AG20443 (cell line): Measurements from ENCODE around the gene TINAGL1.

ENCODE experiments used
- DNase-seq: peaks from one replicate; pipeline ENCODE4 v3.0.0; 2012; ENCODE audit warnings: low spot score, mixed read lengths

The TINAGL1 gene, protein sequence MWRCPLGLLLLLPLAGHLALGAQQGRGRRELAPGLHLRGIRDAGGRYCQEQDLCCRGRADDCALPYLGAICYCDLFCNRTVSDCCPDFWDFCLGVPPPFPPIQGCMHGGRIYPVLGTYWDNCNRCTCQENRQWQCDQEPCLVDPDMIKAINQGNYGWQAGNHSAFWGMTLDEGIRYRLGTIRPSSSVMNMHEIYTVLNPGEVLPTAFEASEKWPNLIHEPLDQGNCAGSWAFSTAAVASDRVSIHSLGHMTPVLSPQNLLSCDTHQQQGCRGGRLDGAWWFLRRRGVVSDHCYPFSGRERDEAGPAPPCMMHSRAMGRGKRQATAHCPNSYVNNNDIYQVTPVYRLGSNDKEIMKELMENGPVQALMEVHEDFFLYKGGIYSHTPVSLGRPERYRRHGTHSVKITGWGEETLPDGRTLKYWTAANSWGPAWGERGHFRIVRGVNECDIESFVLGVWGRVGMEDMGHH

GRCh38 chr1:31576201-31576669 is at the start of gene TINAGL1:
Gene TINAGL1, plus strand, starts transcription at chr1:31576515. Its CDS starts 634 bp downstream, at chr1:31577149.
- peak; percentile 18 for DNase-seq

- DNase-seq = no peak
Measured at GRCh38 chr1:31529999-31530684, 46.2 kb upstream of the TINAGL1 start.

- peak; percentile 43 for DNase-seq
Measured at GRCh38 chr1:31531177-31531999, 44.9 kb upstream of the TINAGL1 start.

- DNase-seq = no peak
Measured at GRCh38 chr1:31532173-31532572, 44.1 kb upstream of the TINAGL1 start.

- DNase-seq = no peak
Measured at GRCh38 chr1:31535561-31535960, 40.8 kb upstream of the TINAGL1 start.

DNA sequence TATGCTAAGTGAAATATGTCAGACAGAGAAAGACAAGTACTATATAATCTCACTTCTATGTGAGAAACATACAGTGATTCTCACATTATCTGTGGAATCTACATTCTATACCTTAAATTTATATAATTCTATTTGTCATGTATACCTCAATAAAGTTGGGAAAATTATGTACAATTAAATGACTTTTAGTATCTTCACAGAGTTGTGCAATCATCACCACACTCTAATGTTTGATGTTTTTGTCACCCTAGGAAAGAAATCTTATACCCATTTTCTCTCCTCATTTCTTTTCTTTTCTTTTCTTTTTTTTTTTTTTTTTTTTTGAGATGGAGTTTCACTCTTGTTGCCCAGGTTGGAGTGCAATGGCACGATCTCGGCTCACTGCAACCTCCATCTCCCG is 37.0 kb upstream of the TINAGL1 start:
- no peak for DNase-seq

DNA sequence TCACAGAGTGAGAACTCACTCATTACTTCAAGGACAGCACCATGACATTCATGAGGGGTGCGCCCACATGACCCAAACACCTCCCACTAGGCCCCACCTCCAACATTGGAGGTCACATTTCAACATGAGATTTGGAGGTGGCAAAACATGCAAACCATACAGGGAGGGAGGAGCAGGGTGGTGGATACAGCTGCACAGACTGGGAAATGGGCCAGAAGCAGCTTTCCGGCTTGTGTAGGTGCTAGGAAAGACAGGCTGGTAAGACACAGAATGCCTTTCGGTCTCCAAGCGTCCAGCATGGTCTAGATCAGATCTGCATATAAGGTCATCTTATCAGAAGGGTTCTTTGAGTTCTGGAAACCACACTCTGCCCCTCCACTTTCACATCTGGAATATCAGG is 35.1 kb upstream of the TINAGL1 start:
- DNase-seq = no peak

- no peak for DNase-seq
Measured at GRCh38 chr1:31545927-31546540, 30.3 kb upstream of the TINAGL1 start.

DNA sequence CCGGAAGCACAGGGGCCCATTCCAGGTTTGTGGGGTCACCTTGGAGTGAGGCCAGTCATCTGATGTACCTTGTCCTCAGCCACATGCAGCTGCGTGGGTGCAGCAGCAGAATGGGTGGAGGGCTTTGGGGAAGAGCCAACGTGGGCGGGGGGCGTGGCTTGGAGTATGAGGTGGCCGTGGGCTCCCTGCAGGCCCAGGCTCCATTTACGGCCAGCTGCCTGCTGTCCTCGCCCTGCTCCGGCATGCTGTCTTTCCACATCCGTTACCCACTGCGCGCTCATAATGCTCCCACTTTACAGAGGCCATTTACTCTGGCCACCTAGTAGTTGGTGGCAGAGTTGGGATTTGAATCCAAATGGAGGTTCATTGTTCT is 27.8 kb upstream of the TINAGL1 start:
- DNase-seq = no peak

DNA sequence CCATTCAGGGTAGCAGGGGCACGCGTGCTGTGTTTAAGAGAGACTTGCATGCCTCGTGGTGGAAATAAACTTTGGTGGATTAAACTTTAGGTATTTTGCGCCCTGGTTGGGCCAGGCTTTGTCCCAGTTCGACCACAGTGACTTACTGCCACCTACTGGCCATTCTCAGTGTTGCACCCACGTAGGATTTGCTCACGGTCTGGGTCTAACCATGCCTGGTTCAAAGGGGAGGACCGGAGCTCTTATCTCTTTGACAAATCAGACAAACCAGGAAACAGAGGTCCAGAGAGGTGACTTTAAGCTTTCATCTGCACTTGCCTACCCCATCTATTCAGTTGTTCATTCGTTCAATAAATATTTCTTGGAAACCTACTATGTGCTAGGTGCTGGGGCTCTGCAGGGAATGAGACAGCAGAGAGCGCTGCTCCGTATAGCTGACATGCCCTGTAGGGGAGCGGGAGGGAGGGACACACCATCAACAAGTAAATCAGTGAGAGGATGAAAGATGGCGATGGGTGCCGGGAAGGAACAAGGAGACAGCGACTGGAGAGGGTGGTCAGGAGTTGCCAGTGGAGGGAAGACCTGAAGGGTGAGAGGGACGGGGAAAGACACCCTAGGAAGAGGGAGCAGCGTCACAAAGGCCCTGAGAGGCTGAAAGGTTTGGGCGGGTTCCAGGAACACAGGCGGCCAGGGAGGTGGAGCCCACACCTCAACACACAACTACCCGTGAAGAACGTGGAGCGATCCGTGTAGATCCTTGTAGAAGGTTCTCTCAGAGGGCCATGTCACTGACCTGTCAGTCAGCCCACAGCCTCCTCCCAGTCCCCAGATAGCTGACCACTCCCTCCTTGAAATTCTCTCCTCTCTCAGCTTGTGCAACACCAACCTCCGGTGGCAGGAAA is 27.2 kb upstream of the TINAGL1 start:
- peak; percentile 90 for DNase-seq

DNA sequence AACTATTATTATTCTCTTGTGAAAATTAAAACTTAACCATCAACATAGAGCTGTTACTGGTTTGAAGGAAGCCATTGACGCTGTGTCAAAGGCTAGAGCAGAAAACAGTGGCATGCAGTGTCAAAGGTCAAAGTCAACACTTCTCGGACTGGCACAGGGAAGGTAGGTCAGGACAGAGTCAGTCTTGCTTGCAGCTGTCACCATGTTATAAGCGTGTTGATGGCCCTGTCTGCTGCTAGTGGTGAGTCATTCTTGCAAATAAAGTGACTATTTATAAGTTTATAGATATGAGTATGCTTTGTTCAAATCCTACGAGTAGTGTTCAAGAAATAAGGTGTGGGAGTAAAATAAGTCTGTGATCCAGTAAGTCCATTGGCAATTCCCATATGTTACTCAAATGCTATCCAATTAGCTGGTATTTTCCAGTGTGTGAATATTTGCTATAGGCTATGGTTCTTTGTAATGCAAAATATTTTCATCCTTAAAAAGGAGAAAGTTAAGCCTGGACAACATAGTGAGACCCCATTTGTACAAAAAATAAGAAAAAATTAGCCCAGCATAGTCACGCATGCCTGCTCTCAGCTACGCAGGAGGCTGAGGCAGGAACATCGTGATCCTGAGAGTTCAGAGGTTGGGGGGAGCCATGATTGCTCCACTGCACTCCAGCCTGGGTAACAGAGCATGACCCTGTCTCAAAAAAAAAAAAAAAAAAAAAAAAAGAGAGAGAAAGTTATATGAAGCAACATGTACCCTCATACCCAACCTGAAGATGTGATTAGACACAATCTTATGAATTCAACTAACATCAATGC is 26.3 kb upstream of the TINAGL1 start:
- no peak for DNase-seq

- no peak for DNase-seq
Measured at GRCh38 chr1:31551208-31551607, 25.1 kb upstream of the TINAGL1 start.

GRCh38 chr1:31552489-31552888 is 23.8 kb upstream of the TINAGL1 start:
- no peak for DNase-seq

GRCh38 chr1:31556481-31557006 is 19.8 kb upstream of the TINAGL1 start:
- no peak for DNase-seq

- no peak for DNase-seq
Measured at GRCh38 chr1:31559715-31560114, 16.6 kb upstream of the TINAGL1 start.

DNA sequence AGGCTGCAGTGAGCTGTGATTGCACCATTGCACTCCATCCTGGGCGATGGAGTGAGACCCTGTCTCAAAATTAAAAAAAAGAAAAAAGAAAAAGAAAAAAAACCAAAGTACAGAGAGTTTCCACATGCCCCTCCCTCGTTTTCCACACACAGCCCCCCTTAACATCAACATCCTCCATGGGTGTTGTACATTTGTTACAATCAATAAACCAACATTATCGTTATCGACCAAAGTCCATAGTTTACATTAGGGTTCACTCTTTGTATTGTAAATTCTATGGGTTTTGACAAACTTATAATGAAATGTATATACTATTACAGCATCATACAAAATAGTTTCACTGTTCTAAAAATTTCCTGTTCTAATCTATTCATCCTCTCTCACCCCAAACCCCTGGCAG is 15.9 kb upstream of the TINAGL1 start:
- DNase-seq = no peak

DNA sequence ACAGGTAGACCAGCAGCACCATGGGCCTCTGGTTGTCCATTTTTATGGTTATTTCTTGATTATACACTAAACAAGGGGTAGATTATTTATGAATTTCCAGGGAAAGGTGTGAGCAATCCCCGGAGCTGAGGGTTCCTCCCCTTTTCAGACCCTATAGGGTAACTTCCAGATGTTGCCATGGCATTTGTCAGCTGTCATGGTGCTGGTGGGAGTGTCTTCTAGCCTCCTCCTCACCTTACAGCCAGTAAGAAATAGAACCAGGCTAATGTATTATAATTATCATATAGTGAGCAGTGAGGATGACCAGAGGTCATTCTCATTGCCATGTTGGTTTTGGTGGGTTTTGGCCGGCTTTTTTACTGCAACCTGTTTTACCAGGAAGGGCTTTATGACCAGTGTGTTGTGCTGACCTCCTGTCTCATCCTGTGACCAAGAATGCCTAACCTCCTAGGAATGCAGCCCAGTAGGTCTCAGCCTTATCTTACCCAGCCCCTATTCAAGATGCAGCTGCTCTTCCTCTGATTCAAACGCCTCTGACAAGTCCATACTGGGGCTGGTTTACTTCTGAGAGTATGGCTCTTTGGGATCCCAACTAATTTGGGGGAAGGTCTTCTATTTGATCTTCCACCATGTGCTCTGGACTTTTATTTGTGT is 13.5 kb upstream of the TINAGL1 start:
- peak; percentile 6 for DNase-seq

- peak; percentile 25 for DNase-seq
Measured at GRCh38 chr1:31564606-31564989, 11.7 kb upstream of the TINAGL1 start.

GRCh38 chr1:31567956-31568570 is 8.3 kb upstream of the TINAGL1 start:
- DNase-seq = peak; percentile 29
